ENCODE results near the gene SNAPC2.

DNA sequence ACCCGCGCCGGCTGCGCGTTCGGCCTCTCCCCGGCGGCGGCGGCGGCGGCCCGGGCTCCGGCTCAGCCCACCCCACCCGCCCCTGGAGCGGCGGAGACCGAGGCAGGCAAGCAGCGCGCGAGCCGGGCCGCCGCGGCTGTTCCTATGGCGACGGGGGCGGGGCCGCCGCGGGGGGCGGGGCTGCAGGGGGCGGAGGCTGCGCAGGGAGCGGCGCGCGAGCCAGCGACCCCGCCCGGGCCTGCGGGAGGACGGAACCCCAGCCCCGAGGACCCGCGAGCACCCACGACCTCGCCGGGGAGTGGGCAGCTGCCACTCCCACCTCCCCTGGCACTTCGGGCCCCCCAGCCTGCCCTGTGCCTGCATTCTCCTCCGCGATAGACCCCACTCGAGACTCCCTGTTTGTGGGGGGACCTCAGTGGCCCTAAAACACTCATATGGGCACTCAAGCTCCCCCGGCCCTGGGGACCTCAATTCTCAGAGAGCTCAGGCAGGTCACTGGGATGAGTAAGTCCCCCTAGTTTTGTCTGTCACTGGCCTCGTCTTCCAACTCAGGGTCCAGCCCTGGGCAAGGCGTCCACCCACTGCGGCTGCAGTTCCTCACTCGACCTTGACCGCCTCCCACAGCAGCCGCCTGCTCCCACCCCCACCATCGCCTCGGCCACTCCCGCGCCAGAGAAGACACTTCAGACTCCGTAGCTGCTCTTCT, 6.0 kb downstream of the SNAPC2 start, which contains the start of gene CTXN1:
- TF ChIP-seq, protein P1, sequence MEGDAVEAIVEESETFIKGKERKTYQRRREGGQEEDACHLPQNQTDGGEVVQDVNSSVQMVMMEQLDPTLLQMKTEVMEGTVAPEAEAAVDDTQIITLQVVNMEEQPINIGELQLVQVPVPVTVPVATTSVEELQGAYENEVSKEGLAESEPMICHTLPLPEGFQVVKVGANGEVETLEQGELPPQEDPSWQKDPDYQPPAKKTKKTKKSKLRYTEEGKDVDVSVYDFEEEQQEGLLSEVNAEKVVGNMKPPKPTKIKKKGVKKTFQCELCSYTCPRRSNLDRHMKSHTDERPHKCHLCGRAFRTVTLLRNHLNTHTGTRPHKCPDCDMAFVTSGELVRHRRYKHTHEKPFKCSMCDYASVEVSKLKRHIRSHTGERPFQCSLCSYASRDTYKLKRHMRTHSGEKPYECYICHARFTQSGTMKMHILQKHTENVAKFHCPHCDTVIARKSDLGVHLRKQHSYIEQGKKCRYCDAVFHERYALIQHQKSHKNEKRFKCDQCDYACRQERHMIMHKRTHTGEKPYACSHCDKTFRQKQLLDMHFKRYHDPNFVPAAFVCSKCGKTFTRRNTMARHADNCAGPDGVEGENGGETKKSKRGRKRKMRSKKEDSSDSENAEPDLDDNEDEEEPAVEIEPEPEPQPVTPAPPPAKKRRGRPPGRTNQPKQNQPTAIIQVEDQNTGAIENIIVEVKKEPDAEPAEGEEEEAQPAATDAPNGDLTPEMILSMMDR (IDR thresholded peaks at IDR 0.05) = peak in 2 of 4 experiments; percentile 9 to 11
- TF ChIP-seq POLR2A (IDR thresholded peaks at IDR 0.05) (peak; percentile 22 to 35), EP300 (IDR thresholded peaks at IDR 0.05) (no peak), POLR2AphosphoS5 (IDR thresholded peaks at IDR 0.05) (peak; percentile 23 to 81 (median 60))
